Measurements from ENCODE around the gene RASSF4.

RASSF4 gene

DNA sequence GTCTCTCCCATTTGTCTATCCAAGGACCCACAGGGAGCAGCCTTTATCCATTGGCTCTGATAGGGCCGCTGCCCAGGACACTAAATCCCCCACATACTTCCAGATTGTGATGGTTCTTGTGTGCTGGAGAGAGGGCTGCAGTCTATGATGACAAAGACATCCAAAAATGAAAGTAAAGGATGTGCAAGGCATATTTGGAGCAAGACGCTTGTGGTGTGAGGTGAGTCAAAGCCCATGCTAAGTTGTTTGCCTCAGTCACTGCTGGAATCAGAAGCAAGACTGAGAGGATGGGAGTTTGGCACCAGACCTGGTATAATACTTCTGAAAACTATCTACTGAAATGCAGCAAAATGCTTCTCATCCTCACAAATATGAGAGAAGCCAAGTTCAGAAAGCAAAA is 63.8 kb downstream of the RASSF4 start:
- TF ChIP-seq, protein P1, sequence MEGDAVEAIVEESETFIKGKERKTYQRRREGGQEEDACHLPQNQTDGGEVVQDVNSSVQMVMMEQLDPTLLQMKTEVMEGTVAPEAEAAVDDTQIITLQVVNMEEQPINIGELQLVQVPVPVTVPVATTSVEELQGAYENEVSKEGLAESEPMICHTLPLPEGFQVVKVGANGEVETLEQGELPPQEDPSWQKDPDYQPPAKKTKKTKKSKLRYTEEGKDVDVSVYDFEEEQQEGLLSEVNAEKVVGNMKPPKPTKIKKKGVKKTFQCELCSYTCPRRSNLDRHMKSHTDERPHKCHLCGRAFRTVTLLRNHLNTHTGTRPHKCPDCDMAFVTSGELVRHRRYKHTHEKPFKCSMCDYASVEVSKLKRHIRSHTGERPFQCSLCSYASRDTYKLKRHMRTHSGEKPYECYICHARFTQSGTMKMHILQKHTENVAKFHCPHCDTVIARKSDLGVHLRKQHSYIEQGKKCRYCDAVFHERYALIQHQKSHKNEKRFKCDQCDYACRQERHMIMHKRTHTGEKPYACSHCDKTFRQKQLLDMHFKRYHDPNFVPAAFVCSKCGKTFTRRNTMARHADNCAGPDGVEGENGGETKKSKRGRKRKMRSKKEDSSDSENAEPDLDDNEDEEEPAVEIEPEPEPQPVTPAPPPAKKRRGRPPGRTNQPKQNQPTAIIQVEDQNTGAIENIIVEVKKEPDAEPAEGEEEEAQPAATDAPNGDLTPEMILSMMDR (IDR thresholded peaks at IDR 0.05; ENCODE audit: insufficient read depth, low read length) = no peak
- no peak overlapping the region for H3K4me3 ChIP-seq (replicated peaks; ENCODE audit: insufficient read depth, low read length)
- no peaks in the 10 kb centered on the region for H3K27me3 ChIP-seq (ENCODE audit: insufficient read depth, poor library complexity, severe bottlenecking)
- H3K27ac ChIP-seq (replicated peaks) = no peak overlapping the region
- DNase-seq (ENCODE audit: low read depth in 1 of 2, low spot score in 1 of 2) = no peak

DNA sequence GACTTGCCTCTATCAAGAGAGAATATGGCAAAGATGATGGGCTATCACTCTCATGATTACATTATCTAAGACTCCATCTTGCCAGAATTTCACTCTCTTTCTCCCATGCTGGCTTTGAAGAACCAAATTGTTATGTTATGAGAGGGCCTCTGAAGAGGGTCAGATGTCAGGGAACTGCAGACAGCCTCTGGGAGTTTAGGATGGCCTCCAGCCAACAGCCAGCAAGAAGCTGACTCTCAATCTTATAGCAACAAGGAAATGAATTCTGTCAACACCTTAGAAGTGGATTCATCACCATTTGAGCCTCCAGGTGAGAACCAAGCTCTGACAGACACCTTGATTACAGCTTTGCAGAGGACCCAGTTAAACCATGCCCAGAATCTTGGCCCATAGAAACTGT is 74.7 kb downstream of the RASSF4 start:
- no peak for DNase-seq (ENCODE audit: low read depth in 1 of 2, low spot score in 1 of 2)
- H3K27me3 ChIP-seq (ENCODE audit: insufficient read depth, poor library complexity, severe bottlenecking) = no peaks in the 10 kb centered on the region
- TF ChIP-seq POLR2AphosphoS5 (IDR thresholded peaks at IDR 0.05; ENCODE audit: low read depth) (no peak), GABPA (IDR thresholded peaks at IDR 0.05; ENCODE audit: low read depth) (no peak), SPI1 (IDR thresholded peaks at IDR 0.05; ENCODE audit: borderline replicate concordance, low read depth) (no peak)
- TF ChIP-seq, protein P1 (IDR thresholded peaks at IDR 0.05; ENCODE audit: insufficient read depth, low read length) = no peak
- TF ChIP-seq, protein P2, sequence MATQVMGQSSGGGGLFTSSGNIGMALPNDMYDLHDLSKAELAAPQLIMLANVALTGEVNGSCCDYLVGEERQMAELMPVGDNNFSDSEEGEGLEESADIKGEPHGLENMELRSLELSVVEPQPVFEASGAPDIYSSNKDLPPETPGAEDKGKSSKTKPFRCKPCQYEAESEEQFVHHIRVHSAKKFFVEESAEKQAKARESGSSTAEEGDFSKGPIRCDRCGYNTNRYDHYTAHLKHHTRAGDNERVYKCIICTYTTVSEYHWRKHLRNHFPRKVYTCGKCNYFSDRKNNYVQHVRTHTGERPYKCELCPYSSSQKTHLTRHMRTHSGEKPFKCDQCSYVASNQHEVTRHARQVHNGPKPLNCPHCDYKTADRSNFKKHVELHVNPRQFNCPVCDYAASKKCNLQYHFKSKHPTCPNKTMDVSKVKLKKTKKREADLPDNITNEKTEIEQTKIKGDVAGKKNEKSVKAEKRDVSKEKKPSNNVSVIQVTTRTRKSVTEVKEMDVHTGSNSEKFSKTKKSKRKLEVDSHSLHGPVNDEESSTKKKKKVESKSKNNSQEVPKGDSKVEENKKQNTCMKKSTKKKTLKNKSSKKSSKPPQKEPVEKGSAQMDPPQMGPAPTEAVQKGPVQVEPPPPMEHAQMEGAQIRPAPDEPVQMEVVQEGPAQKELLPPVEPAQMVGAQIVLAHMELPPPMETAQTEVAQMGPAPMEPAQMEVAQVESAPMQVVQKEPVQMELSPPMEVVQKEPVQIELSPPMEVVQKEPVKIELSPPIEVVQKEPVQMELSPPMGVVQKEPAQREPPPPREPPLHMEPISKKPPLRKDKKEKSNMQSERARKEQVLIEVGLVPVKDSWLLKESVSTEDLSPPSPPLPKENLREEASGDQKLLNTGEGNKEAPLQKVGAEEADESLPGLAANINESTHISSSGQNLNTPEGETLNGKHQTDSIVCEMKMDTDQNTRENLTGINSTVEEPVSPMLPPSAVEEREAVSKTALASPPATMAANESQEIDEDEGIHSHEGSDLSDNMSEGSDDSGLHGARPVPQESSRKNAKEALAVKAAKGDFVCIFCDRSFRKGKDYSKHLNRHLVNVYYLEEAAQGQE (IDR thresholded peaks at IDR 0.05; ENCODE audit: insufficient replicate concordance, low read depth) = no peak
- no peak overlapping the region for H3K27ac ChIP-seq (replicated peaks)
- H3K4me3 ChIP-seq (replicated peaks; ENCODE audit: insufficient read depth, low read length) = no peak overlapping the region

- no peak for DNase-seq (ENCODE audit: low read depth in 1 of 2, low spot score in 1 of 2)
- TF ChIP-seq, protein P2 (IDR thresholded peaks at IDR 0.05; ENCODE audit: insufficient replicate concordance, low read depth) = no peak
- TF ChIP-seq, protein P1 (IDR thresholded peaks at IDR 0.05; ENCODE audit: insufficient read depth, low read length) = no peak
- no peak for TF ChIP-seq POLR2AphosphoS5 (IDR thresholded peaks at IDR 0.05; ENCODE audit: low read depth)
- TF ChIP-seq SPI1 (IDR thresholded peaks at IDR 0.05; ENCODE audit: borderline replicate concordance, low read depth) = no peak
- TF ChIP-seq GABPA (IDR thresholded peaks at IDR 0.05; ENCODE audit: low read depth) = no peak
- Histone ChIP-seq H3K4me3 (replicated peaks; ENCODE audit: insufficient read depth, low read length) (no peak overlapping the region), H3K27me3 (ENCODE audit: insufficient read depth, poor library complexity, severe bottlenecking) (no peaks in the 10 kb centered on the region), H3K27ac (replicated peaks) (no peak overlapping the region)
These were observed 76.1 kb downstream of the RASSF4 start for GRCh38 chr10:45035673-45036072.

- TF ChIP-seq SPI1 (IDR thresholded peaks at IDR 0.05; ENCODE audit: borderline replicate concordance, low read depth) (no peak), POLR2AphosphoS5 (IDR thresholded peaks at IDR 0.05; ENCODE audit: low read depth) (no peak), GABPA (IDR thresholded peaks at IDR 0.05; ENCODE audit: low read depth) (no peak)
- TF ChIP-seq, protein P1 (IDR thresholded peaks at IDR 0.05; ENCODE audit: insufficient read depth, low read length) = no peak
- TF ChIP-seq, protein P2 (IDR thresholded peaks at IDR 0.05; ENCODE audit: insufficient replicate concordance, low read depth) = no peak
- Histone ChIP-seq H3K27ac (replicated peaks) (no peak overlapping the region), H3K4me3 (replicated peaks; ENCODE audit: insufficient read depth, low read length) (no peak overlapping the region), H3K27me3 (ENCODE audit: insufficient read depth, poor library complexity, severe bottlenecking) (no peaks in the 10 kb centered on the region)
- no peak for DNase-seq (ENCODE audit: low read depth in 1 of 2, low spot score in 1 of 2)
These were observed 81.4 kb downstream of the RASSF4 start for GRCh38 chr10:45040921-45041542.
